GM04504 (cell line): ENCODE measurements around the gene BICD2.
"Not testable (repeated sequence)": the region's sequence is repeated elsewhere in the genome, so short reads cannot be mapped to it uniquely, and the experiment has no call there.

Source experiments
- DNase-seq: peaks from one replicate; pipeline ENCODE4 v3.0.0-alpha.2; 2012; ENCODE audit warnings: low read depth

BICD2 gene

GRCh38 chr9:92770360-92770995 is 5.8 kb upstream of the BICD2 start:
- no peak for DNase-seq

- no peak for DNase-seq
Observed at GRCh38 chr9:92769990-92770359, 5.3 kb upstream of the BICD2 start.

- DNase-seq: no peak
Observed at GRCh38 chr9:92769286-92769685, 4.7 kb upstream of the BICD2 start.

GRCh38 chr9:92768816-92769215 is 4.2 kb upstream of the BICD2 start:
- DNase-seq: not testable (repeated sequence)

- no peak for DNase-seq
Observed at GRCh38 chr9:92767066-92768054, 2.7 kb upstream of the BICD2 start.

GRCh38 chr9:92764988-92765936 is 629 bp upstream of the BICD2 start:
- peak; percentile 94 for DNase-seq

- DNase-seq: no peak
Observed at GRCh38 chr9:92763721-92764380, 782 bp downstream of the BICD2 start.

GRCh38 chr9:92762781-92763708 is 1.6 kb downstream of the BICD2 start:
- DNase-seq: no peak

- DNase-seq: no peak
Observed at GRCh38 chr9:92762196-92762595, 2.4 kb downstream of the BICD2 start.

- no peak for DNase-seq
Observed at GRCh38 chr9:92761686-92762085, 2.9 kb downstream of the BICD2 start.

- no peak for DNase-seq
Observed at GRCh38 chr9:92760494-92760893, 4.1 kb downstream of the BICD2 start.

GRCh38 chr9:92760070-92760469 is 4.6 kb downstream of the BICD2 start:
- no peak for DNase-seq

GRCh38 chr9:92759446-92759845 is 5.2 kb downstream of the BICD2 start:
- DNase-seq: no peak

GRCh38 chr9:92756792-92757191 is 7.8 kb downstream of the BICD2 start:
- no peak for DNase-seq

- DNase-seq: no peak
Observed at GRCh38 chr9:92754091-92754745, 10.4 kb downstream of the BICD2 start.

GRCh38 chr9:92752812-92753404 is 11.7 kb downstream of the BICD2 start:
- no peak for DNase-seq

- DNase-seq: no peak
Observed at GRCh38 chr9:92749934-92750315, 14.7 kb downstream of the BICD2 start.

- DNase-seq: no peak
Observed at GRCh38 chr9:92749071-92749933, 15.3 kb downstream of the BICD2 start.

- DNase-seq: no peak
Observed at GRCh38 chr9:92748233-92748497, 16.5 kb downstream of the BICD2 start.
